ENCODE results near the gene DBT.

DNA sequence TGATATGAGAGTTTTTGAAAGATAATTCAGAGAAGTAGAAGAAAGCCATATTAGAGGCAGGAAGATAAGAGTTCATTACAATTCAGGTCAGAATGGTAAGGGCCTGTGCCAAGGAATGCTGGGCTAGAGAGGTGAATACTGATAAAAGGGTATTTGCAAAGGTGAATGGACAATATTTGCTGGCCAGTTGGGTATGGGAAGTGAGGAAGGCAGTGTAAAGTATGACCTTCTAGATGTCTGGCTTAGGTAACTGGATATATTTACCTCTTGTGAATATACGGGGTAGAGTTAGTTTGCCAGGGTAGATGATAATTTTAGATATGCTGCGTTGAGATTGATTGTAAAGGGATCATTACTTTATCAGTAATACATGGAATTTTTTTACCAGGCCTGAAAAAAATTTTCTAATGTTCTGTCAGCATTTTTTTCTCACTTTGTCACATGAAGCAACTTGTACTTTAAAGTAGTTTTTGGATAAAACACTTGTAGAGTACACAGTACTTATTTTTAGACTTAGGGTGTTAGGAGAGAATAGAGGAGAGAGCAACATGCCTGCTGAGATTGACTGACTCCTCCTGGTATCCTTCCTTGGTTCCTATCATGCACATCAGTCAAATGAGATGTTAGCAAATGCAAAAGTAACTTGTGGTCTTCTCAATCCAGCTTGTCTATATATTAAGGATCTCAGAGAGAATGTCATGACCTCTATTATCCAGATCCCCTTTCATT is 30.5 kb upstream of the DBT start:
- TF ChIP-seq, protein P1, sequence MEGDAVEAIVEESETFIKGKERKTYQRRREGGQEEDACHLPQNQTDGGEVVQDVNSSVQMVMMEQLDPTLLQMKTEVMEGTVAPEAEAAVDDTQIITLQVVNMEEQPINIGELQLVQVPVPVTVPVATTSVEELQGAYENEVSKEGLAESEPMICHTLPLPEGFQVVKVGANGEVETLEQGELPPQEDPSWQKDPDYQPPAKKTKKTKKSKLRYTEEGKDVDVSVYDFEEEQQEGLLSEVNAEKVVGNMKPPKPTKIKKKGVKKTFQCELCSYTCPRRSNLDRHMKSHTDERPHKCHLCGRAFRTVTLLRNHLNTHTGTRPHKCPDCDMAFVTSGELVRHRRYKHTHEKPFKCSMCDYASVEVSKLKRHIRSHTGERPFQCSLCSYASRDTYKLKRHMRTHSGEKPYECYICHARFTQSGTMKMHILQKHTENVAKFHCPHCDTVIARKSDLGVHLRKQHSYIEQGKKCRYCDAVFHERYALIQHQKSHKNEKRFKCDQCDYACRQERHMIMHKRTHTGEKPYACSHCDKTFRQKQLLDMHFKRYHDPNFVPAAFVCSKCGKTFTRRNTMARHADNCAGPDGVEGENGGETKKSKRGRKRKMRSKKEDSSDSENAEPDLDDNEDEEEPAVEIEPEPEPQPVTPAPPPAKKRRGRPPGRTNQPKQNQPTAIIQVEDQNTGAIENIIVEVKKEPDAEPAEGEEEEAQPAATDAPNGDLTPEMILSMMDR (IDR thresholded peaks at IDR 0.05; ENCODE audit: insufficient read depth, low read length): no peak
- TF ChIP-seq POLR2AphosphoS5 (IDR thresholded peaks at IDR 0.05; ENCODE audit: low read depth): no peak
- TF ChIP-seq, protein P2, sequence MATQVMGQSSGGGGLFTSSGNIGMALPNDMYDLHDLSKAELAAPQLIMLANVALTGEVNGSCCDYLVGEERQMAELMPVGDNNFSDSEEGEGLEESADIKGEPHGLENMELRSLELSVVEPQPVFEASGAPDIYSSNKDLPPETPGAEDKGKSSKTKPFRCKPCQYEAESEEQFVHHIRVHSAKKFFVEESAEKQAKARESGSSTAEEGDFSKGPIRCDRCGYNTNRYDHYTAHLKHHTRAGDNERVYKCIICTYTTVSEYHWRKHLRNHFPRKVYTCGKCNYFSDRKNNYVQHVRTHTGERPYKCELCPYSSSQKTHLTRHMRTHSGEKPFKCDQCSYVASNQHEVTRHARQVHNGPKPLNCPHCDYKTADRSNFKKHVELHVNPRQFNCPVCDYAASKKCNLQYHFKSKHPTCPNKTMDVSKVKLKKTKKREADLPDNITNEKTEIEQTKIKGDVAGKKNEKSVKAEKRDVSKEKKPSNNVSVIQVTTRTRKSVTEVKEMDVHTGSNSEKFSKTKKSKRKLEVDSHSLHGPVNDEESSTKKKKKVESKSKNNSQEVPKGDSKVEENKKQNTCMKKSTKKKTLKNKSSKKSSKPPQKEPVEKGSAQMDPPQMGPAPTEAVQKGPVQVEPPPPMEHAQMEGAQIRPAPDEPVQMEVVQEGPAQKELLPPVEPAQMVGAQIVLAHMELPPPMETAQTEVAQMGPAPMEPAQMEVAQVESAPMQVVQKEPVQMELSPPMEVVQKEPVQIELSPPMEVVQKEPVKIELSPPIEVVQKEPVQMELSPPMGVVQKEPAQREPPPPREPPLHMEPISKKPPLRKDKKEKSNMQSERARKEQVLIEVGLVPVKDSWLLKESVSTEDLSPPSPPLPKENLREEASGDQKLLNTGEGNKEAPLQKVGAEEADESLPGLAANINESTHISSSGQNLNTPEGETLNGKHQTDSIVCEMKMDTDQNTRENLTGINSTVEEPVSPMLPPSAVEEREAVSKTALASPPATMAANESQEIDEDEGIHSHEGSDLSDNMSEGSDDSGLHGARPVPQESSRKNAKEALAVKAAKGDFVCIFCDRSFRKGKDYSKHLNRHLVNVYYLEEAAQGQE (IDR thresholded peaks at IDR 0.05; ENCODE audit: insufficient replicate concordance, low read depth): no peak
